Activated CD4-positive, alpha-beta T cell treated with anti-CD3 and anti-CD28 coated beads for 48 hours (primary cell): ENCODE results near the gene CYP2W1.
"Not testable (repeated sequence)": the region's sequence is repeated elsewhere in the genome, so short reads cannot be mapped to it uniquely, and the experiment has no call there.

Experiments
- DNase-seq: peaks from one replicate; pipeline ENCODE4 v3.0.0-alpha.2; 2020

Gene CYP2W1

GRCh38 chr7:1031716-1032455 lies 48.9 kb downstream of the CYP2W1 start:
- no peak for DNase-seq

- no peak for DNase-seq
Measured at GRCh38 chr7:1032536-1033181, 49.7 kb downstream of the CYP2W1 start.

GRCh38 chr7:1033546-1034145 lies 50.7 kb downstream of the CYP2W1 start:
- DNase-seq, result no peak

GRCh38 chr7:1034769-1035168 lies 51.8 kb downstream of the CYP2W1 start:
- DNase-seq, result not testable (repeated sequence)

GRCh38 chr7:1036164-1036928 lies 53.4 kb downstream of the CYP2W1 start:
- not testable (repeated sequence) for DNase-seq
